HG02973 (cell line): ENCODE measurements around the gene FAM53C.
A peak's percentile ranks its signal among the peaks of the same experiment; 100 is the strongest.

Source experiments
- ATAC-seq: cut with Tn5 transposase; IDR thresholded peaks from one replicate; pipeline ENCODE4 v1.9.1; 2021; ENCODE audit warnings: moderate library complexity; ENCODE audit not compliant: unreplicated experiment

Gene FAM53C

DNA sequence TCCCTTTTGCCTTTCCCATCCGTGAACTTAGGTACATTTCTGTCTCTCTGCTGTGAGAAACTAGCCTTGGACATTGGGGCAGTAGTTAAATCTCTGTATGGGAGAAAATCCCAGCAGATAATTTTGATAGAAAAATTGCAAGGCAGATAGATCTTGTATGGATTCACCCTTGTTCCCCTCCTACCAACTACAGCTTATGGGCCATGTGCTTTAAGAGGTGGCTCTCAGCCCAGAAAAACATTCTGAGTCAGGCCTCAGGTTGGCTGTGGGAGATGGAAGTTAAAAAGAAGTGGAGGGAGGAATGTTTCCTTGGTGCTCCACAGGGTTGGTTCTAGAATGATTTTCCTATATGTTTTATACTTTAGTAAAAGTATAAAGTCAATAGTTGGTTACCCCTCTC lies 13.0 kb downstream of the FAM53C start:
- ATAC-seq: no peak

DNA sequence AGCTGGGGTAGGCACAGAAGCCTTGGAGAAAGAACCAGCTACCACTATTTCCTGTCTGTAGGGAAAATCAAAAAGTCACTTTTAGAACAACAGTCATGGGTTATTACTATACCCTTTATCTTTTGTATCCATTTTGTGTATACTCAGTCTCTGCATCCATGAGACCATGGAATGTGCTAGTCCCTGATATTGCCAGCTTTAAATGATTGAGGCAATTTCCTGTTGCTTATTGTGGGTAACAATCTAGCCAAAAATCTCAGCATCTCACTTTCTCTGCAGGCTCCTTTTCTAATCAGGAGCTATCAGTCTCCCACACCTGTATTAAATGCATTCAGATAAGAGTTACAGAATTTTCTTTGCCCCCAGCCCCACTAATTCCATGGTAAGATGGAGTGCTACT lies 13.5 kb downstream of the FAM53C start:
- no peak for ATAC-seq

DNA sequence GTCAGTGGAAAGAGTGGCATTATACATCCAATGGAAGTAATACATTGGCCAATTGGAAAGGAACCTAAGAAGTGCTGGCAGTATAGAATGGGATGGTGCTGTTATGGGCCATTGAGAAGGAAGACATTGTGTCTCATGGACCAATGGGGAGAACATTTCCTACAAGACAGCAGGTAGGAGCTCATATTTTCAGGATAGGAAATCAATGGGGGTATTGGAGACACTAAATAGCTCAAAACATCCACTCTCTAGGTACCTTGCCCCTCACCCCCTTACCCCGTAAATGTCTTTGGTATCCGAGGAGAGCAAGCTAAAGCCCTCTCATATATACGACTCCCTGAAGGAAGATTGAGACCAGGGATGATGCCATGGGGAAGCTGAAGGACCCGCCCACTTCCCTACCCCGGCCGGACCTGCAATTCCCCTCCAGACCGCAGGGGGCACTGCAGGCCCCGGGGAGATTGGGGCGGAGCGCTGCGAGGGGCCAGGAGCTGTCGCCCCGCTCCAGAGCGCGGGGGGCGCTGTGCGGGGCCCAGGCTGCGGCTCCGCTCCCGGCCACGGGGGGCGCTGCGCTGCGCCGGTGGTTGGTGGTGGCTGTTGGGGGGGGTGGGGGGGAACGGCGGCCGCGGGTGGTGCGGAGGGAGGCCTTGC lies 14.1 kb downstream of the FAM53C start, which contains the start of gene KDM3B:
Gene KDM3B, plus strand, starts transcription at position 615 of the 651 bp plus-strand sequence. CDS start 111 bp downstream, outside the sequence.
- ATAC-seq: peak; percentile 62

DNA sequence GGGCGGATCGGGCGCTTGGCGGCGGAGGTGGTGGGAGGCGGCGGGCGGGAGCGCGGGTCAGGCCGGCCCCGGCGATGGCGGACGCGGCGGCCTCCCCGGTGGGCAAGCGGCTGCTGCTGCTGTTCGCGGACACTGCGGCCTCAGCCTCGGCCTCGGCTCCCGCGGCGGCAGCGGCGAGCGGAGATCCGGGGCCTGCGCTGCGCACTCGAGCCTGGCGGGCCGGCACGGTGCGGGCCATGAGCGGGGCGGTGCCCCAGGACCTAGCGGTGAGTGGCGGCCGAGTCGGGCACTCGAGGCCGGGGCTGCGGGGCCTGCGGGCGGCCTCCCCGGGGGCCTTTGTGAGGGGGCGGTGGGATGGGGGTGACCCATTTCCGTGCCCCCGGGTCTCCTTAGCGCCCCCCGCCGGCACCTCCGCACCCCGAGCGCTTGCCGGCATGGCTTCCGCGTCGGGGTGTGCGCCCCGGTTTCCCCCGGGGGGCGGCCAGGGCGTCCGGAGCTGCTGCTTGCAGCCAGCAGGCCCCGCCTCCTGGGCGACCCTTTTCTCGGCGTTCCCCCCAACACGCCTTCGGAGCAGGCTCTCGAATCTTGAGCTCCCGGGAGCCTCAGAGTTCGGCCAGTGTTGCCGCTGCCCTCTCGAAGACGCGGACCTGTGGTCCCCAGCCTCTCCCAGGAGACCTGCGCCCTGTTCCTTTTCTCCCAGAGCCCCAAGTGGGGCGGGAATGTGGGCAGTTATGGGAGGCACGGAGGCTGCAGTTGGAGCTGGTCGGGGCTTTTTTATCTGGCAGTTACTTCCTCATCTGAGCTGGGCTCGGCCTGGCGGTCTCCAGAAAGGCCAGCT lies 14.9 kb downstream of the FAM53C start:
- peak; percentile 37 for ATAC-seq

DNA sequence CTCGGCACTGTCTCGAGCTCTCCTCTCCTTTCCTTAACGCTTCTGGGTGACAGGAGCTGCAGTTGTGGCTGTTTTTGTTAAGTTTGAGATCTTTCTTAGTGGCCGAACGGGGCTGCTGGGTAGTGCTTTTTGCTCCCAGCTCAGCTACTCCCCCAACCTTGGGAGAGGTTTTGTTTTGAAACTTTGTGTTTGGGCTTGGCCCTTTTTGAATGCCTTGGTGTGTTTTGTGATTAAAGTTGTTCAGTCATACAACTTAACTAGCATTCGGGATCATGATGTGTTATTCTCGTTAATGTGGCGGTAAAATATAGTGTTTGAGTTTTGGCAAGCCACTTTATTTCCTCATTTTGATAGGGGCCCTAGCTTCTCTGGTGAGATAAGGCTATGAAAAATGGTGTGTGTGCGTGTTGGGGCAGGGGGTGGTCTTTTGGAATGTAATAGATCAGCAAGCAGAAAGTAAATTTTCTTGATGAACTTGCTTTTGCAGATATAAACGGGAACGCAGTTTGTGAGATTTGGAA lies 15.6 kb downstream of the FAM53C start:
- no peak for ATAC-seq

DNA sequence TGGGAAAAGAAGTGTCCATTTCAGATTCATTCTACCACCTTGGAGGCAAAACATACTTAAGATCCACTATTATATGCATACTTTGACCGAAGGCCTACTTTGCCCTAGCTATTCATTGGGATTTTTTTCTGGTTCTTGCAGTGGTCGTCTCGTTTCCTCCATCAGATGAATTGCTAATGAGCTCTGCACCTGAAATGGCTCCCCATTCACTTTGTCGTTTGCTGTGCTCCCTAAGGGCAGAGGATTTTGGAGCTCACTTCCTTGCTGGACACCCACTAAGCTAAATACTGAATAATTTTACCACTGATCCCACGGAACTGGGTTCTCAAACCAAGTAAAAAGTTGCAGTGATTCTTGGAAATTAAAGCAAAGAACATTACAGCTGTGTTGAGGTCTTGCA lies 16.3 kb downstream of the FAM53C start:
- no peak for ATAC-seq

DNA sequence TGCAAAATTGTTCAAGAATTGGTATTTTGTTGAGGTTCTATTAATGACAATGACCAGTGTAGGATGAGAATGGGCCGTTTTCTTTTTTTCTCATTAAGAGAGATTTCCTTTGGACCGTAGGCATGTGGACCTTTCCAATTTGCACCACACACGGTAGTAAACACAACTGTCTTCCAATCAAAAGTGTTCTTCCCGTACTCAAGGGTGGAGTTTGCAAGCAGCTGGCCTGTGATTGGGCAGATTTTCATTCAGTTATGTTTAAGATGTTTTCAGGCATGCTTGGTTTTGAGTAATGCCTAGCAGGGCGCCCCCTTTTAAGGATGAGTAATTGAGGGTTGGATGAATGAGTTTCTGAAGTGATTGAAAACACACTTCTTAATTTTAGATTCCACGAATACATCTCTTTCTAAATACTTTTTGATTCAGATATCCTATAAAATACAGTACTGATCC lies 16.9 kb downstream of the FAM53C start:
- peak; percentile 38 for ATAC-seq

DNA sequence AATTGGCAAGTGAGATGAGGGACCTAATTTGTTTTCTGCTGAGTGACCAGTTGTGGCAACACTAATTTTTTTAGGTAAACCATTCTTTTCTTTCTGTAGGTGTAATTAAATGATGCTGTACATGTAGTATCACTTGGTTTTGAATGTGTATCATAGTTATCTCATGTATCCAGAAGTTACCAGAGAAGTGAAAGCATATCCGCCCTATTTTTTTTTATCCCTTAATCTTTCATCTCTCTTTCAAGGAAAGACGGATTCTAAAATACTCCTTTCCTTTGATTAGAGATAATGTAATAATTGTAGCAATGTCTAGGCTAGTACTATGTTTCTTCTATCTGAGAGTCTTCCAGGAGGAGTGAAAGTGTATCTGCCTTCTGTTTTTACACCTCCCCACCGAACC lies 21.6 kb downstream of the FAM53C start:
- no peak for ATAC-seq

DNA sequence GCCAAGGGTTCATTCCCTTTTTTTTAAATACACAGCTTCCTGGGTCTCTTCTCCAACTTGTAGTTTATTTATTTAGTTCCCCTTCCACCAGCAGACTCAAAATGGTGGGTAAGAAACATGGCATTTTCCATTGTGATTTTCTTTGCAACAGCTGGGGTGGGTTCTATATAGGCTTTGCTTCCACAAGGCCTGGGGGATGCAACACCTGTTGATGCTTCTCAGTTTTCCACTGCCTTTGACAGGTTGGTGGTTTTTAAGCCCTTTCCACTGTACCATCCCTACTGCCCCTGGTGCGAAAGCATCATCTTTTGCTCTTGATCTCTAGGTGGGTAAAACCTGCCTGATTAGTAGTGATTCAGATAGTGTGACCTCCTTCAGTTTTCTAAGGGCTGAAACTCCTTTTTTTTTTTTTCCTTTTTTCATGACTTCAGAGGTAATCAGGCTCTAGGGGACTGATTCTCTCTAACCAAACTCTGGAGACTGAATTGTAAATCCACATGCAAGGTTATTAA lies 22.9 kb downstream of the FAM53C start:
- ATAC-seq: no peak

DNA sequence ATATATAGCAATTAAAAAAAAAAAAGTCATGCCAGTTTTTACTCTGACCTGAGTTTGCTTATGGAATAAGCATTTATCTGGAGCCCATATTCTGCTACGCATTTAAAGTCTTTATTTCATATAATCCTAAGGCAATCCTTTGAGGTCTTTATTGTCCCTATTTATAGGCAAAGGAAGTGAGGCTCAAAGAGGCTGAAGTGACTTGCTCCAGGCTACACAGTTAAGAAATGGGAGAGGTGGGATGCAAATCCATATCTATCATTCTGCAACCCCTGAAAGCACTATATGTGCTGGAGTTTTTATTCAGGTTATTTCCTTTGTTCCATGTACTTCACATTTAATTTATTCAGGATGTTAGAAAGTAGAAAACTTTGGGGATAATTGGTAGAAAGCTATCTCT lies 26.5 kb downstream of the FAM53C start:
- ATAC-seq: no peak

DNA sequence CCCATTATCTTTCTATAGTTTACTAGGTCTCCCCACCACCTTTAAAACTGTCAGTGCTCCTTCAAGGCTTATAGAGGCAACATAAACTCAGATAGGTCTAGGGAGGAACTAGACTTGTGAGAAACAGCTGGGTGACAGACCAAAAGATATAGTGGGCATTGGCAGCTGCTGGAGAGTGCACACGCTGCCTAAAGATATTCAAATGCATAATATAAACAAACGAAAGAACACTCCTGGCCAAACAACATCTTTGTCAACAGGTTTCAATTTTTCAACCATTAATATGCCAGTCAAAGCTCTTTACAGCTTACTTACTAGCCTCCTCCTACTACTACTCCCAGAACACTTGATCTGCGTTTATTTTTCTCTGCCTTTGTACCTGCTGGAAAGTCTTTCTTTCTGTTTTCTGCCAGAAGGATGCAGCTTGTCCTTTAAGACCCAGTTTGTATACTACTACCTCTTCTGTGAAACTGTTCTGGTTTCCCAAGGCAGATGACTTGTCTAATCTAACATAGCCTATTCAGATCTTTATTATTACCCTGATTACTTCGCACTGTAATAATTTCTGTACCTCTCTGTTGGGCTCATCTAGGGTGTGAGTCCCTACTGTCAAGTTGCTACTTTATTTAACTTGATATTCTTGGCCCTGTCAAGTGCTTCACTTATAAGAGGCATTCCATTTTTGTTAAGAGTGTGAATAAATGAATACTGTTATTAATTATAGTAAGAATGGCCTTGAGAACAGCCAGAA lies 28.7 kb downstream of the FAM53C start:
- no peak for ATAC-seq

DNA sequence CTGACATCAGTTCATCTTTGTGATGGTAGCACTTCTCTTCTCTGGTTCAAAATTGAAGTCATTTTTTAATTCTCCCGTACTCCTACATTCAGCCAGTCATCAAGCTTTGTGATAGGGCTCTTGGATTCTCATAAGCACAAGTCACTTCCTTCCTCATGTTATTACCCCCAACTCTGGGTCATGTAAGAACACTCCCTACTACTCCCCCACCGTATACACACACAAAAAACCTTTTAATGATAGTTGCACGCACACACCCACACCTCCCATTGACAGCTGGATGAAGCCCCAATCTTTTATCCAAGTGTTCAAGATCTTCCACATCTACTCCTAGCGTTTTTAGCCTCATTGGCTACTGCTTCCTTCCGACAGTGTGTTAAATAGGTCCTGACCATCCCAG lies 31.2 kb downstream of the FAM53C start:
- ATAC-seq: no peak

DNA sequence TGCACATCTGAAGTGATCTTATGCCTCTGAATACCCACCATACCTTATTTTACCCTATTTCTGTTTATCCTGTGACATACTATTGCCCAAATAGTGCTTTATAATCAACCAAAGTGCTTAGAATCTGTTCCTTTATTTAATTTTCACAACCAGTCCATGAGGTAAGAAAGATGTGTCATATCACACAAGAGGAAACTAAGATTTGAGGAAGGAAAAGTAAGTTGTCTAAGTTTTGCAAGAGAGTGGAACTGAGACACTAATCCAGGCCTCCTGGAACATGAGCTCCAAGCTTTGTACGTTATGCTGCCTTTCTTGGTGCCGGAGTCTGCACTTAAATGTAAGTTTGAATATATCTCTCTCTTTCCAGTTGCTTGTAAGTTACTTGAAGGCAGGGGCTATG lies 31.6 kb downstream of the FAM53C start:
- ATAC-seq: no peak

DNA sequence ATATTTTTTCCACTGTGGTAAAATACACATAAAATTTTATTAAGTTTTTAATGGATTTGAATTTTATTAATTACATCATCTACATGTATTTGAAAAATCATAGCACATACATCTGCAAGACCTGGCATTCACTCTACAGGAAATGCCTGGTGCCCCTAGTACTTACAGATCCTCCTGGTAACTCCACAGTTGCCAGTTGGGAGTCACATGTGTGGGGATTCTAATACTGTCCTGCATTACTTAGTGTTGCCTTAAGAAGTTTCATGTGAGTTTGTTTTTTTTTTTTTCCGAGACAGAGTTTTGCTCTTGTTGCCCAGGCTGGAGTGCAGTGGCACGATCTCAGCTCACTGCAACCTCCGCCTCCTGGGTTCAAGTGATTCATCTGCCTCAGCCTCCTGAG lies 32.5 kb downstream of the FAM53C start:
- ATAC-seq: no peak

DNA sequence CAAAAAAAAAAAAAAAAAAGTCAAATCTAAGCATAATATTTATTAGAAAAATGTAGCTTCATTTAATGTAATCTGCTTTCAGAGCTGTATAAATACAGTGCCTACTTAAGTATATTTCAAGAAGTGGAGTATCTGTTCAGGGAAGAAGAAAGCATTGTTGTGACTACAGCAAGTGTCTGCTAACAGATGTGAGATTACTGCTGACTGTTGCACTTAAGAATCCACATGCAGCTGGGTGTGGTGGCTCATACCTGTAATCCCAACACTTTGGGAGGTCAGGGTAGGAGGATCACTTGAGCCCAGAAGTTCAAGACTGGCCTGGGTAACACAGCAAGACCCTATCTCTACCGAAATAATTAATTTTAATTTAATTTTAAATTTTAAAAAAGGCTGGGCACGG lies 33.4 kb downstream of the FAM53C start:
- no peak for ATAC-seq

DNA sequence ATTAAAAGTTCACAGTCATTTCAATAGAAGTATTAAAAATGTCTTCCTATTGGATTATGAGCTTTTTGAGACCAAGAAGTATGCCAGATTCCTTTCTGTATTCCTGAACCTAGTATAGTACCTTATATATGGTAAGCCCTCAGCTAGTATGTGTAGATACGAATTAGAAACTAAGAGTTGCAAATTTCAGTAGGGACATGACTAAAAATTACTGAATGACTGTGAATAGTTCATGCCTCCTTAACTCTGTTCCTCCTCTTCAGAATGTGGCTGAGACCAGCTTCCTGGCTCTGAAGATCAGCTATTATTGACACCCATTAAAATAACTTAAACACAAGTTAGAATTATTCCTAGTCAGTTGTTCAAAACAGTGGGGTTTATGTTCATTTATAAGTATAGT lies 34.2 kb downstream of the FAM53C start:
- peak; percentile 76 for ATAC-seq

DNA sequence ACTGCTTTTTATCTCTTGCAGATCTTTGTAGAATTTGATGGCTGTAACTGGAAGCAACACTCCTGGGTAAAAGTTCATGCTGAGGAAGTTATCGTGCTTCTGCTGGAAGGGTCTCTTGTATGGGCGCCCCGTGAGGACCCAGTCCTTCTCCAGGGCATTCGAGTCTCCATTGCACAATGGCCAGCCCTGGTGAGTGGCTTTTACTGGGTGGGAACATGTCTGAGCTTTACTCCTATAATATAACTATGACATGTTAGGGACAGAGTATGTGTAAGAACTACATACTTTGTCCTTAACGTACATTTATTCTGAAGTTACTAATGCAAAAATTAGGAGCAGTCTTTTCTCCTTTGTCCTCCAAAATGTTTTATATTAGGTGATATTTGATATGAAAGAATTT lies 34.6 kb downstream of the FAM53C start:
- no peak for ATAC-seq

DNA sequence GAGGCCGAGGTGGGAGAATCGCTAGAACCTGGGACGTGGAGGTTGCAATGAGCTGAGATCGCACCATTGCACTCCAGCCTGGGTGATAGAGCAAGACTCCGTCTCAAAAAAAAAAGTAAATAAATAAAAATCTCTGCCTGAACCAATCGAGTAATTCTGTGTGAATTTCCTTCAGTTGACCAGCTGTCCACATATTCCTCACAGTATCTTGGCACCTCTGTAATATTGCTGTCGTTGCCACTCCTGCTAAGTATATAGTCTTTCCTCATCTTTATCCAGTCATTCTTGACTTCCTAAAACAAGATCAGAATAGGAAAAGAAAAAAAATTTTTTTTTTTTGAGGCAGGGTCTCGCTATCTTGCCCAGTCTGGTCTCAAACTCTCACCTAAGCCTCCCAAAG lies 44.3 kb downstream of the FAM53C start:
- ATAC-seq: no peak

DNA sequence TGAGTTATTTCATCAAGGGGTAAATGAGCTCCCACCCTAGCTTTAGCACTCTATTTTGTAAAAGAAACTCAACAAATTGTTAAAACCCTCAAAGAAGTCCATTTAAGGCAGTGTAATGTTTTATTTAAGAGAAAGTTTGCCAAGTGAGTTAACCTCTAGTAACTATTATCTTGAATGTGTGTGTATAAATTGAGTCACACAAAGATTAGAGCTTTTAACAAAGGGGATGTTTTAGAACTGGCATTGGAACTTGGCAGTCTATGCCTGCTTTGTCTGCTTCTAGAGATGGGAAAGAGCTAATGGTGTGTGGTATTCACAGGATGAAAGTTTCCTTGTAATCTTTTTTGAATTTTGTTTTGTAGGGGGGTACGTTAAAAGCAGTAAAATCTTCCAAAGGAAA lies 47.6 kb downstream of the FAM53C start:
- no peak for ATAC-seq

DNA sequence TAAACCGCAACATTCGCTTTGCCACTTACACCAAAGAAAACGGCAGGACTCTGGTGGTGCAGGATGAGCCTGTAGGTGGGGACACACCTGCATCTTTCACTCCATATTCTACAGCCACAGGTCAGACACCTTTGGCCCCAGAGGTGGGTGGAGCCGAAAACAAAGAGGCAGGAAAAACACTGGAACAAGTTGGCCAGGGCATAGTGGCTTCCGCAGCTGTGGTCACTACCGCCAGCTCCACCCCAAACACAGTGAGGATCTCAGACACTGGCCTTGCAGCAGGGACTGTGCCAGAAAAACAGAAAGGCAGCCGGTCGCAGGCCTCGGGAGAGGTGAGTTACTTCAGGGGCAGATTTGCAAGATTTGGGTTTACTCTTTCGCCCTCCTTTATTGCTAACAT lies 48.2 kb downstream of the FAM53C start:
- no peak for ATAC-seq

DNA sequence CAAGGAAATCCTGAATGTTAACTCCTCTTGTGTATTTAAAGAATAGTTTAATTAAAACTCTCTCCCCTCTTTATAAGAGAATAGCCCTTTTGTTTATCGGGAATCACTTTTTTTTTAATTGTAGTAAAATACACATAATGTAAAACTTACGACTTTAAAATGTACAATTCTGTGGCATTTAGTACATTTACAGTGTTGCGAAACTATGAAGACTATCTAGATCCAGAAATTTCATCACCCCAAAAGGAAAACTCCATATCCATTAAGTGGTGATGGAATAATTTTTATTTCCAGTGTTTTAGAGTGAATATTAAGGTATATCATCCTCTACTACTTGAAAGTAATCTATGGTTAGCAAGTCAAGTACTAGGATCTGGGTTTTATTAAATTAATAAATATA lies 51.3 kb downstream of the FAM53C start:
- ATAC-seq: no peak
